ENCODE measurements around the gene NAGPA. TPM values are rescaled to one million over a fixed set of nuclear protein-coding genes. Genes with fewer than 3 reads are reported as not detected.

NAGPA gene
- total and polyA plus RNA-seq, 2 of the 13 experiments (the other 11 are each of a cell fraction or from before 2014, with no cell fraction given) = 27.1 to 60.3 TPM

DNA sequence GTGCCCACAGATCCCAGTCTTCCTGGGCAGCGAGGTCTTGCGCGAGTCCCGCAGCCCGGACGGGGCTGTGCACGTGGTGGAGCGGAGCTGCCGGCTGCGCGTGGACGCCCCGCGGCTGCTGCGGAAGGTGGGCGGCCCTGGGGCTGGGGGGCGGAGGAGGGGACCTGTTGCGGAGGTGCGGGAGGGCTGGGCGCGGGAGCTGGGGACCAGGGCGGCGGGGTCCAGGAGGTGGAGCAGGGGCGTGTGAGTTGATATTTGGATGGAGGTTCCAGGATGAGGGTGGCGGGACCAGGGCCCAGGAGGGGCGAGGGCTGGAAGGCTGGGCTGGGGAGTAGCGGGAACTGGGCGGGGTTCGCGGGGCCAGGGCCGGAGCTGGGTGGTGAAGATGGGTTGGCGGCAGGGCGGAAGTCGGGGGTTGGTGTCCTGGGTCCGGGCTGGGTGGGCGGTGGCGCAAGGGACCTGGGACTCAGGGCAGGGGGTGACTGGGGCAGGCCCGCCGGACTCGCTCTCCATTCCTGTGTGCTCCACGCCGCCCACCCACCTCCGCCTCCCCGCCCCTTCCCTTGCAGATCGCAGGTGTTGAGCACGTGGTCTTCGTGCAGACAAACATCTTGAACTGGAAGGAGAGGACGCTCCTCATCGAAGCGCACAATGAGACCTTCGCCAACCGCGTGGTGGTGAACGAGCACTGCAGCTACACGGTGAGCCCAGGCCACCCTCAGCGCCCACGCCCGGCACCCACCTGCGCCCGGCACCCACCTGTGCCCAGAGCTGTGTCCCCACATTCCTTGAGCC, 46.0 kb downstream of the NAGPA start (continued):
- TF ChIP-seq, protein P1, sequence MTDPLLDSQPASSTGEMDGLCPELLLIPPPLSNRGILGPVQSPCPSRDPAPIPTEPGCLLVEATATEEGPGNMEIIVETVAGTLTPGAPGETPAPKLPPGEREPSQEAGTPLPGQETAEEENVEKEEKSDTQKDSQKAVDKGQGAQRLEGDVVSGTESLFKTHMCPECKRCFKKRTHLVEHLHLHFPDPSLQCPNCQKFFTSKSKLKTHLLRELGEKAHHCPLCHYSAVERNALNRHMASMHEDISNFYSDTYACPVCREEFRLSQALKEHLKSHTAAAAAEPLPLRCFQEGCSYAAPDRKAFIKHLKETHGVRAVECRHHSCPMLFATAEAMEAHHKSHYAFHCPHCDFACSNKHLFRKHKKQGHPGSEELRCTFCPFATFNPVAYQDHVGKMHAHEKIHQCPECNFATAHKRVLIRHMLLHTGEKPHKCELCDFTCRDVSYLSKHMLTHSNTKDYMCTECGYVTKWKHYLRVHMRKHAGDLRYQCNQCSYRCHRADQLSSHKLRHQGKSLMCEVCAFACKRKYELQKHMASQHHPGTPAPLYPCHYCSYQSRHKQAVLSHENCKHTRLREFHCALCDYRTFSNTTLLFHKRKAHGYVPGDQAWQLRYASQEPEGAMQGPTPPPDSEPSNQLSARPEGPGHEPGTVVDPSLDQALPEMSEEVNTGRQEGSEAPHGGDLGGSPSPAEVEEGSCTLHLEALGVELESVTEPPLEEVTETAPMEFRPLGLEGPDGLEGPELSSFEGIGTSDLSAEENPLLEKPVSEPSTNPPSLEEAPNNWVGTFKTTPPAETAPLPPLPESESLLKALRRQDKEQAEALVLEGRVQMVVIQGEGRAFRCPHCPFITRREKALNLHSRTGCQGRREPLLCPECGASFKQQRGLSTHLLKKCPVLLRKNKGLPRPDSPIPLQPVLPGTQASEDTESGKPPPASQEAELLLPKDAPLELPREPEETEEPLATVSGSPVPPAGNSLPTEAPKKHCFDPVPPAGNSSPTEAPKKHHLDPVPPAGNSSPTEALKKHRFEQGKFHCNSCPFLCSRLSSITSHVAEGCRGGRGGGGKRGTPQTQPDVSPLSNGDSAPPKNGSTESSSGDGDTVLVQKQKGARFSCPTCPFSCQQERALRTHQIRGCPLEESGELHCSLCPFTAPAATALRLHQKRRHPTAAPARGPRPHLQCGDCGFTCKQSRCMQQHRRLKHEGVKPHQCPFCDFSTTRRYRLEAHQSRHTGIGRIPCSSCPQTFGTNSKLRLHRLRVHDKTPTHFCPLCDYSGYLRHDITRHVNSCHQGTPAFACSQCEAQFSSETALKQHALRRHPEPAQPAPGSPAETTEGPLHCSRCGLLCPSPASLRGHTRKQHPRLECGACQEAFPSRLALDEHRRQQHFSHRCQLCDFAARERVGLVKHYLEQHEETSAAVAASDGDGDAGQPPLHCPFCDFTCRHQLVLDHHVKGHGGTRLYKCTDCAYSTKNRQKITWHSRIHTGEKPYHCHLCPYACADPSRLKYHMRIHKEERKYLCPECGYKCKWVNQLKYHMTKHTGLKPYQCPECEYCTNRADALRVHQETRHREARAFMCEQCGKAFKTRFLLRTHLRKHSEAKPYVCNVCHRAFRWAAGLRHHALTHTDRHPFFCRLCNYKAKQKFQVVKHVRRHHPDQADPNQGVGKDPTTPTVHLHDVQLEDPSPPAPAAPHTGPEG (CRISPR knock-in tag; IDR thresholded peaks at IDR 0.05) = no peak
- no peak for TF ChIP-seq ZNF17 (CRISPR knock-in tag; IDR thresholded peaks at IDR 0.05)
- TF ChIP-seq NR2C2 (CRISPR knock-in tag; IDR thresholded peaks at IDR 0.05; ENCODE audit: borderline replicate concordance) = no peak
- TF ChIP-seq HNRNPL (IDR thresholded peaks at IDR 0.05; ENCODE audit: low read depth, low read length) = peak; percentile 88
- no peak for TF ChIP-seq SMARCC2 (IDR thresholded peaks at IDR 0.05)
- TF ChIP-seq, protein P2, sequence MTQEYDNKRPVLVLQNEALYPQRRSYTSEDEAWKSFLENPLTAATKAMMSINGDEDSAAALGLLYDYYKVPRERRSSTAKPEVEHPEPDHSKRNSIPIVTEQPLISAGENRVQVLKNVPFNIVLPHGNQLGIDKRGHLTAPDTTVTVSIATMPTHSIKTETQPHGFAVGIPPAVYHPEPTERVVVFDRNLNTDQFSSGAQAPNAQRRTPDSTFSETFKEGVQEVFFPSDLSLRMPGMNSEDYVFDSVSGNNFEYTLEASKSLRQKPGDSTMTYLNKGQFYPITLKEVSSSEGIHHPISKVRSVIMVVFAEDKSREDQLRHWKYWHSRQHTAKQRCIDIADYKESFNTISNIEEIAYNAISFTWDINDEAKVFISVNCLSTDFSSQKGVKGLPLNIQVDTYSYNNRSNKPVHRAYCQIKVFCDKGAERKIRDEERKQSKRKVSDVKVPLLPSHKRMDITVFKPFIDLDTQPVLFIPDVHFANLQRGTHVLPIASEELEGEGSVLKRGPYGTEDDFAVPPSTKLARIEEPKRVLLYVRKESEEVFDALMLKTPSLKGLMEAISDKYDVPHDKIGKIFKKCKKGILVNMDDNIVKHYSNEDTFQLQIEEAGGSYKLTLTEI (CRISPR knock-in tag; conservative IDR thresholded peaks at IDR 0.05) = no peak
- TF ChIP-seq, protein P3, sequence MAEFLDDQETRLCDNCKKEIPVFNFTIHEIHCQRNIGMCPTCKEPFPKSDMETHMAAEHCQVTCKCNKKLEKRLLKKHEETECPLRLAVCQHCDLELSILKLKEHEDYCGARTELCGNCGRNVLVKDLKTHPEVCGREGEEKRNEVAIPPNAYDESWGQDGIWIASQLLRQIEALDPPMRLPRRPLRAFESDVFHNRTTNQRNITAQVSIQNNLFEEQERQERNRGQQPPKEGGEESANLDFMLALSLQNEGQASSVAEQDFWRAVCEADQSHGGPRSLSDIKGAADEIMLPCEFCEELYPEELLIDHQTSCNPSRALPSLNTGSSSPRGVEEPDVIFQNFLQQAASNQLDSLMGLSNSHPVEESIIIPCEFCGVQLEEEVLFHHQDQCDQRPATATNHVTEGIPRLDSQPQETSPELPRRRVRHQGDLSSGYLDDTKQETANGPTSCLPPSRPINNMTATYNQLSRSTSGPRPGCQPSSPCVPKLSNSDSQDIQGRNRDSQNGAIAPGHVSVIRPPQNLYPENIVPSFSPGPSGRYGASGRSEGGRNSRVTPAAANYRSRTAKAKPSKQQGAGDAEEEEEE (CRISPR knock-in tag; IDR thresholded peaks at IDR 0.05; ENCODE audit: borderline replicate concordance) = no peak
- TF ChIP-seq ZNF3 (CRISPR knock-in tag; IDR thresholded peaks at IDR 0.05) = no peak
- TF ChIP-seq, protein P4, sequence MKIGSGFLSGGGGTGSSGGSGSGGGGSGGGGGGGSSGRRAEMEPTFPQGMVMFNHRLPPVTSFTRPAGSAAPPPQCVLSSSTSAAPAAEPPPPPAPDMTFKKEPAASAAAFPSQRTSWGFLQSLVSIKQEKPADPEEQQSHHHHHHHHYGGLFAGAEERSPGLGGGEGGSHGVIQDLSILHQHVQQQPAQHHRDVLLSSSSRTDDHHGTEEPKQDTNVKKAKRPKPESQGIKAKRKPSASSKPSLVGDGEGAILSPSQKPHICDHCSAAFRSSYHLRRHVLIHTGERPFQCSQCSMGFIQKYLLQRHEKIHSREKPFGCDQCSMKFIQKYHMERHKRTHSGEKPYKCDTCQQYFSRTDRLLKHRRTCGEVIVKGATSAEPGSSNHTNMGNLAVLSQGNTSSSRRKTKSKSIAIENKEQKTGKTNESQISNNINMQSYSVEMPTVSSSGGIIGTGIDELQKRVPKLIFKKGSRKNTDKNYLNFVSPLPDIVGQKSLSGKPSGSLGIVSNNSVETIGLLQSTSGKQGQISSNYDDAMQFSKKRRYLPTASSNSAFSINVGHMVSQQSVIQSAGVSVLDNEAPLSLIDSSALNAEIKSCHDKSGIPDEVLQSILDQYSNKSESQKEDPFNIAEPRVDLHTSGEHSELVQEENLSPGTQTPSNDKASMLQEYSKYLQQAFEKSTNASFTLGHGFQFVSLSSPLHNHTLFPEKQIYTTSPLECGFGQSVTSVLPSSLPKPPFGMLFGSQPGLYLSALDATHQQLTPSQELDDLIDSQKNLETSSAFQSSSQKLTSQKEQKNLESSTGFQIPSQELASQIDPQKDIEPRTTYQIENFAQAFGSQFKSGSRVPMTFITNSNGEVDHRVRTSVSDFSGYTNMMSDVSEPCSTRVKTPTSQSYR (CRISPR knock-in tag; IDR thresholded peaks at IDR 0.05; ENCODE audit: borderline replicate concordance) = no peak
- TF ChIP-seq, protein P5, sequence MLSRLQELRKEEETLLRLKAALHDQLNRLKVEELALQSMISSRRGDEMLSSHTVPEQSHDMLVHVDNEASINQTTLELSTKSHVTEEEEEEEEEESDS (CRISPR knock-in tag; IDR thresholded peaks at IDR 0.05; ENCODE audit: borderline replicate concordance) = no peak
- TF ChIP-seq NCOR1 (IDR thresholded peaks at IDR 0.05; ENCODE audit: borderline replicate concordance, low read length) = no peak
- TF ChIP-seq KDM2A (CRISPR knock-in tag; IDR thresholded peaks at IDR 0.05; ENCODE audit: borderline replicate concordance, low read depth) = 0 out of 2 replicates have a peak, but pooled peaks have one; percentile 30
- TF ChIP-seq, protein P6, sequence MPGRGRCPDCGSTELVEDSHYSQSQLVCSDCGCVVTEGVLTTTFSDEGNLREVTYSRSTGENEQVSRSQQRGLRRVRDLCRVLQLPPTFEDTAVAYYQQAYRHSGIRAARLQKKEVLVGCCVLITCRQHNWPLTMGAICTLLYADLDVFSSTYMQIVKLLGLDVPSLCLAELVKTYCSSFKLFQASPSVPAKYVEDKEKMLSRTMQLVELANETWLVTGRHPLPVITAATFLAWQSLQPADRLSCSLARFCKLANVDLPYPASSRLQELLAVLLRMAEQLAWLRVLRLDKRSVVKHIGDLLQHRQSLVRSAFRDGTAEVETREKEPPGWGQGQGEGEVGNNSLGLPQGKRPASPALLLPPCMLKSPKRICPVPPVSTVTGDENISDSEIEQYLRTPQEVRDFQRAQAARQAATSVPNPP (CRISPR knock-in tag; IDR thresholded peaks at IDR 0.05) = no peak
- TF ChIP-seq STAT5B (CRISPR knock-in tag; IDR thresholded peaks at IDR 0.05) = no peak

Measured in HepG2 (cell line).